Kasumi-1 (cell line): ENCODE results near the gene TRIM62.
A peak's percentile ranks its signal among the peaks of the same experiment; 100 is the strongest.
"Not testable (repeated sequence)": the region's sequence is repeated elsewhere in the genome, so short reads cannot be mapped to it uniquely, and the experiment has no call there.

Experiments used
- DNase-seq, 2 experiments: peaks; one replicate each; lab custom pipeline; 2025; lab: John Stamatoyannopoulos, UW

TRIM62 gene

GRCh38 chr1:33158366-33158765 is 23.5 kb downstream of the TRIM62 start:
- DNase-seq = no peak

- DNase-seq = no peak
Observed at GRCh38 chr1:33157131-33157530, 24.7 kb downstream of the TRIM62 start.

DNA sequence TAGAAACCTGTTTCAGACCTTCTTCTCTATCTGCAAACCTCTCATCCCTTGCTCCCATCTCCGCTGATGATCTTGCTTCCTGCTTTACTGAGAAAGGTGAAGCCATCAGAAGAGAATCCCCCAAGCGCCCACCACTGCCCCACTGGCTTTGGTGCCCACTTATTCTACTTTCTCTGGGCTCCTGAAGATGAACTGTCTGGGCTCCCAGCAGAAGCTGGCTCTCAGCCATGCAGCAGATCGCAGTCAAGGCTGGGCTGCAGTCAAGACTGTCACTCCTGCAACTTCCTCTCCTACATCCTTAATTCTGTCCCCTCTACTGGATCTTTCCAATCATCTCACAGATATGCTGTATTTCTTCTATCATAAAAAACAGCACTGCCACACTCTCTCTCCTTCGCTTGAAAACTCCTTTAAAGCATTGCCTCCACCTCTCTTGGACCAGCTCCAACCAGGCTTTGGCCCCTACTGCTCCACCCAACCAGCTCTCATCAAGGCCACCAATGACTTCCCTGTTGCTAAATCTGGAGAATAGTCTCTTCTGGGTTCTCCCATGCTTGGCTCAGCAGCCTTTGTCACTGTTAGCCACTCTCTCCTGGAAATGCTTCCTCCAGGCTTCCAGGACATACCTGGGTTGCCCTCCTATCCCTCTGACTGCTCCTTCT is 25.8 kb downstream of the TRIM62 start:
- no peak for DNase-seq

GRCh38 chr1:33153650-33154049 is 28.2 kb downstream of the TRIM62 start:
- no peak for DNase-seq

GRCh38 chr1:33152685-33153432 is 29.0 kb downstream of the TRIM62 start:
- no peak for DNase-seq

- DNase-seq = no peak
Observed at GRCh38 chr1:33151116-33151515, 30.7 kb downstream of the TRIM62 start.

- DNase-seq = no peak
Observed at GRCh38 chr1:33150522-33150921, 31.3 kb downstream of the TRIM62 start.

DNA sequence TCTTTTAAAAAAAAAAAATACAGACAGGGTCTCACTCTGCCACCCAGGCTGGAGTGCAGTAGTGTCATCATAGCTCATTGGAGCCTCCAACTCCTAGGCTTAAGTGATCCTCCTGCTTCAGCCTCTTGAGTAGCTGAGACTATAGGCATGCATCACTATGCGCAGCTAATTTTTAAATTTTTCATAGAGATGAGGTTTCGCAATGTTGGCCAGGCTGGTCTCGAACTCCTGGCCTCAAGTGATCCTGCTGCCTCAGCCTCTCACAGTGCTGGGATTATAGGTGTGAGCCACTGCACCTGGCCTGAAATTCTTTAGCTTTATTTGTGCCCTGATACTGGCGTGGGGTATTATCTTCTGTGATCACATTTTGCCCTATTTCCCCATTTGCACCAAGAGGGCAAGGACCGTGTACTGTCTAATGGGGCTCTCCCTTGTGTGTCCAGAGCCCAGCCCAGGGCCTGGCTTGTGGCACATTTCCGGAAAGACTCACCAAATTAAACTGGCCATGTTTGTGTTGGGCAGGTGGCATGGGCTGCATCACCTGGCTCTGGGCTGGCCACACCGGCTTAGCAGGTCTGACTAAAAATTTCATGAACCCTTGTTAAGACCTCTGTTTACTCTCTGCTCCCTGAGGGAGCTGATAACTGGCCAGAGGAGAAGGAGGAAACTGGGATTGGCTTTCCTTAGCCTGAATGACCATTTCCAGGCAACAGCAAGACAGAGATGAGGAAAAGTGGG is 32.2 kb downstream of the TRIM62 start:
- DNase-seq = no peak

- no peak for DNase-seq
Observed at GRCh38 chr1:33148615-33149014, 33.2 kb downstream of the TRIM62 start.

DNA sequence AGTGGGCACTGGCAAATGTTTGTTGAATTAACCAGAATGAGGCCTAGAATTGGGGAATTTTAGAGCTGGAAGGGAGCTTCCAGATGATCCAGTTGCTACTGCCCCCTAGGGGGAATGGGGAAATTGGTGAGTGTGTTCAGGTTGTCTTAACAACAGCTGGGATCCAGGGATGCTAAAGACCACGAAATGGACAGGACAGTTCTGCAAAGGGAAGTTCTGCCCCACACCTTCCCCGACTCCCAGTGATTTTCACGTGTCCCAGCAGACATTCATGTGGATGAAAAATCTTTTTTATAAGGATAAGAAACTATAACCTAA is 33.9 kb downstream of the TRIM62 start:
- DNase-seq = peak; percentile 8 to 11

DNA sequence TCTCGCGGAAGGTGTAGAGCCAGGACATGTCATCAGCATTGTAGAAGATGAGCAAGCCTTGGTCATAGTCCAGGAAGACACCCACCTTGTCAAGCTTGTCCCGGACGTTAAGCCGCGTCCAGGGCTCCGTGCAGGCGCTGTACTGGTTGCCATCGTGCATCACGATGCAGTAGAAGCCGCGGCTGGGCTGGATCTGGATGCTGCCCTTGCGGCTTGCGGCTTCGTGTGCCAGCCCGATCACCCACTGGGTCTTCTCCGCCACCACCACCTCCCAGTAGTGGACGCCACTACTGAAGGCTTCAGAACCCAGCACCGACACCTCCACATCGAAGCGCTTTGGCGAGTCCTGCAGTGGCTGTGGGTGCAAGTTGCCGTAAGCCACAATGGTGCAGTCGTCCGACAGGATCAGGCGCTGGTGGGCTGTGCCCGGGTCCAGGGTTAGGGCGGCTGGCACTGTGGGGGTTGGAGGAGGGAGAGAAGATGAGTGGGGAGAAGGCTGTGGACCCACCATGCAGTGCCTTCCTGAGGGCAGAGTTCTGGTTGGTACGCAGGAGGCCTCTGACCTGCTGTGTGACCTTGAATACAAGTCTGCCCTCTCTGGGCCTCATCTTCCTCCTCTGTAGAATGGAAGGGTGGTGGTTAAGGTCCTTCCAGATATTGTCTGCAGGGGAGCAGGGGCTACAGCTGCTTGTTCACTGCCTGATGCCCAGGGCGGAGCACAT is 34.4 kb downstream of the TRIM62 start:
- no peak for DNase-seq

DNA sequence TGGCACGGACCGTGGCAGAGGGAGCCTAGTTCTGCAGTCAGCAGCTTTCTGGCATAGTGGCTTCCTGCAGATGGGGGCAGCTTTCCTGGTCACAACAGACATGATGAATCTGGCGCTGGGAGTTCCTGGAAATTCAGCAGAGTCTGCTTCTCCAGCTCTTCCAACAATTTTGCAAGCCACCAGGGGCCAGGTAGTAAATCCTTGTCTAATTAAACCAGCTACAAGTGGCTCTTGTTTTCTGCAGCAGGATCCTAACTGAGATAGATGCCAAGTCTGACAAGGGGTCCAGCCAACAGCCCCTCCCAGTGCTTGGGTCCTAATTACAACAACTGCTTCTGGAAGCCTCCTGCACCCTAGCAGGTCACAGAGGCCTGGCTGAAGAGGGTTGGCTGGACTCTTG is 35.8 kb downstream of the TRIM62 start:
- DNase-seq = no peak

GRCh38 chr1:33143698-33144097 is 38.1 kb downstream of the TRIM62 start:
- DNase-seq = no peak

GRCh38 chr1:33143176-33143575 is 38.7 kb downstream of the TRIM62 start:
- no peak for DNase-seq

- DNase-seq = no peak
Observed at GRCh38 chr1:33142483-33143064, 39.3 kb downstream of the TRIM62 start.

DNA sequence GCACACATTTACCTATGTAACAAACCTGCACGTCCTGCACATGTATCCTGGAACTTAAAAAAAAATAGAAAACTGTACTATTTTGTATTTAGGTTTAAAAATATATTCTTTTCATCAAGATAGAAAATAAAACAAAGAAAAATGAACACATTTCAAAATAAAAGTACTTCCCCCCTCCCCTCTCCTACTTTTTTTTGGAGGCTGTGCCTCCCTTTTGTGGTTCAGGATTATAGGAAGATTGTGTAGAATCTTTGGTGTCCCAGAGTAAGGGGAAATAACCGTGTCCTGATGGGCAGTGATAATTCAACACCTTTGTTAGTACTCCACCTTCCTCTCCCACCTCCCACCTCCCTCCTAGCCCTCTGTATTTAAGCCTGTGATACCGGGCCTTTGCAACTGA is 40.1 kb downstream of the TRIM62 start:
- DNase-seq = no peak

GRCh38 chr1:33141216-33141615 is 40.6 kb downstream of the TRIM62 start:
- DNase-seq = no peak

DNA sequence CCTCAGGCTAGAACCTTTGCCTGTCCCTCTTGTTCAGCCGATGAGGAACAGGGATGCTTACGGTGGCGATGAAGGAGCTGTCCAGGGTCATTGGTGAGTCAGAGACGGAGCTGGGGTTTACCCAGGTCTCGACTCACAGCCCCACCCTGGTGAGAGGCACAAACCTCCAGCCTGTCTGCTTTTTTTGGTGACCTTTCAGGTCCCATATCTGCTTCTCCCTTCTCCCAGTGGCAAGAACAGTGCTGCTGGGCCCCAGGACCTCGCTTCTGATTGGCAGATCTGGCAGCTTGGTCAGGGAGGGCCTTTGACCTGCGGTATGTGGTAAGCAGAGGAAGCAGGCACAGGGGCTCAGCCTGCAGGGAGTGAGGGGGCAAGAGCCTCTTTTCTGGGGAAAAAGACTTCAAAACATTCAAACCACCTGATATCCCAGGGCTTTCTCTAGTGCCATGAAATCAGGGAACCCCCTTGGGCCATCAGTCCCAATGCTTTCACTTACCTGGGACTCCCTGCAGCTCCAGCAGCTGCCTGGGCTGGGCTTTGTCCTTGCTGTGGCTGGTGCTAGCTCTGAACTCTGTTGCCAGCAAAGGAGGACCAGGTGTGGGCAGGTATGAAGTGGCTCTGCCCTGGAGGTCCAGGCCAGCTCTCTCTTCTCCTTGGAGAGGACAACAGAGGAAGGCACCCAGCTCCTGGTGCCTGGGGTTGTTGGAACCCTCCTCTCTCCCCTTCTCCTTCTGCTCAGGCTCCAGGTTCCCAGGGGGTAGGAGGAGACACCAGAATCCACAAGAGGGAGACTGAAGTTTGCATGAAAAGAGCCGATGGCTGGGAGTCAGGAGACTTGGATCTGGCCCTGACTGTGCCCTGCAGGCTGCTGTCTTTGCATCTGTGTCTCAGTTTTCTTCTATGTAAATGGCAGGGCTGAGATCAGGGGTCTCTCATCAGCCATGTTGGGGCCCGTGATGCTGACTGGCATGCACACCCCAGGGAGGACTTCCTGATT is 41.4 kb downstream of the TRIM62 start:
- no peak for DNase-seq

DNA sequence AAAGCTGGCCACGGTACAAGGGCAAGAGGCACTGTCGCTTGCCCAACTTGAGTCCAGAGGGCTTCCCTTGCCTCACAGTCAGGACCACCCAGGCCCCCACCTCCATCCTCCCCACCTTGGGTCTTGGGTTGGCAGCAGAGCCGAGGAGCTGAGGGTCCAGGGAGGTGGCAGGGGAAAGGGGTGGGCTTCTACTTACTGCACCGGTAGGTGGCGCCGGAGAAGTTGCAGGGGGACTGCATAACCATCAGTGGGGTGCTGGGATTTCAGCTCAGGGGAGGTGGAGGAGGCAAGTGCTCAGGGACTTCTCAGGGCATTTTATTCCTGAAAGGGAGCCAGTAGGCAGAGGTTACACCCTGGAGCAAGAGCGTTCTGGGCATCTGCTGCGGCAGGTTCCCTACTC is 44.0 kb downstream of the TRIM62 start:
- peak; percentile 23 to 45 for DNase-seq

DNA sequence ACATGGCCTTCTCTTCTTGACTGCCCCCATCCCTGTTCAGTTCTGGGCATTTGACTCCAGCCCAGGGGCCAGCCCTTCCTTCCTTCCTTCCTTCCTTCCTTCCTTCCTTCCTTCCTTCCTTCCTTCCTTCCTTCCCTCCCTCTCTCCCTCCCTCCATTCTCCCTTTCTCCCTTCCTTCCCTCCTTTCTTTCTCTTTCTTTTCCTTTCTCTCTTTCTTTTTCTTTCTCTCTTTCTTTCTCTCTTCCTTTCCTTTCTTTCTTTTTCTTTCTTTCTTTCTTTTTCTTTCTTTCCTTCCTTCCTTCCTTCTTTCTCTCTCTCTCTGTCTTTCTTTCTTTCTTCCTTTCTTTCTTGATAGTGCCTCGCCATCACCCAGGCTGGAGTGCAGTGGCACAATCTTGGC is 45.8 kb downstream of the TRIM62 start:
- not testable (repeated sequence) for DNase-seq
